Umbilical cord (tissue), 2 donors: Measurements from ENCODE around the gene MS4A18. TPM values are rescaled to one million over a fixed set of nuclear protein-coding genes. Genes with fewer than 3 reads are reported as not detected.
"Not testable (repeated sequence)": the region's sequence is repeated elsewhere in the genome, so short reads cannot be mapped to it uniquely, and the experiment has no call there.

Source experiments
- DNase-seq: peaks from one replicate; pipeline ENCODE4 v3.0.0-alpha.2; 2015; ENCODE audit warnings: low spot score
- total RNA-seq: library from RNA; depleted of rRNA; stranded (reverse); fragments of >200 nt; gene quantifications from one replicate; pipeline ENCODE4 v1.2.3, GENCODE V29; 2014; ENCODE audit warnings: low replicate concordance; ENCODE audit not compliant: insufficient read depth

Gene MS4A18
- total RNA-seq, 1 donor from 2014 or later, result not detected

GRCh38 chr11:60739114-60739513, 14.6 kb downstream of the MS4A18 start:
- no peak for DNase-seq

GRCh38 chr11:60740573-60740972, 16.1 kb downstream of the MS4A18 start:
- no peak for DNase-seq

GRCh38 chr11:60741421-60741820, 16.9 kb downstream of the MS4A18 start:
- DNase-seq, result no peak

- DNase-seq, result no peak
These were observed 18.5 kb downstream of the MS4A18 start for GRCh38 chr11:60743058-60743457.

GRCh38 chr11:60744114-60744513, 19.6 kb downstream of the MS4A18 start:
- DNase-seq, result no peak

GRCh38 chr11:60747359-60747873, 22.9 kb downstream of the MS4A18 start:
- no peak for DNase-seq

GRCh38 chr11:60748225-60748624, 23.7 kb downstream of the MS4A18 start:
- no peak for DNase-seq

- no peak for DNase-seq
These were observed 24.3 kb downstream of the MS4A18 start for GRCh38 chr11:60748821-60749220.

- no peak for DNase-seq
These were observed 26.4 kb downstream of the MS4A18 start for GRCh38 chr11:60750911-60751310.

GRCh38 chr11:60753309-60753708, 28.8 kb downstream of the MS4A18 start:
- no peak for DNase-seq

- DNase-seq, result no peak
These were observed 30.4 kb downstream of the MS4A18 start for GRCh38 chr11:60754887-60755286.

GRCh38 chr11:60756307-60757032, 31.9 kb downstream of the MS4A18 start, which contains the start of gene MS4A15:
Gene MS4A15 (plus strand): TSS chr11:60756867. CDS start chr11:60763734, 6,867 bp downstream.
- no peak for DNase-seq

- DNase-seq, result no peak
These were observed 32.8 kb downstream of the MS4A18 start for GRCh38 chr11:60757231-60757800.

- not testable (repeated sequence) for DNase-seq
These were observed 34.2 kb downstream of the MS4A18 start for GRCh38 chr11:60758671-60759070.

- DNase-seq, result peak; percentile 53
These were observed 35.1 kb downstream of the MS4A18 start for GRCh38 chr11:60759438-60760225.

GRCh38 chr11:60761436-60762190, 37.1 kb downstream of the MS4A18 start:
- no peak for DNase-seq

- DNase-seq, result no peak
These were observed 38.6 kb downstream of the MS4A18 start for GRCh38 chr11:60762851-60763691.

- DNase-seq, result no peak
These were observed 39.3 kb downstream of the MS4A18 start for GRCh38 chr11:60763692-60764369.

- no peak for DNase-seq
These were observed 40.4 kb downstream of the MS4A18 start for GRCh38 chr11:60764879-60765278.

- DNase-seq, result no peak
These were observed 40.8 kb downstream of the MS4A18 start for GRCh38 chr11:60765355-60765754.
